Right atrium auricular region (tissue), 2 donors: Measurements from ENCODE around the gene DENND1A. TPM values are rescaled to one million over a fixed set of nuclear protein-coding genes. Genes with fewer than 3 reads are reported as not detected.

Source experiments
- DNase-seq: peaks from one replicate; pipeline ENCODE4 v3.0.0-alpha.2; 2019; ENCODE audit warnings: low spot score
- H3K27ac ChIP-seq, 2 donors: fragments of 200-600 bp; sonication (generic); 1 replicate in 1 of 2; 2 replicates in 1 of 2; pipeline ENCODE4 v1.5.1; 2016 to 2019
- H3K27me3 ChIP-seq, 2 donors: fragments of 200-600 bp; sonication (generic); one replicate each; pipeline versions ENCODE4 v1.5.1 to v1.6.0; 2017 to 2019
- H3K36me3 ChIP-seq: fragments of 200-600 bp; sonication (generic); one replicate; pipeline ENCODE4 v1.5.1; 2016
- H3K4me1 ChIP-seq, 2 donors: fragments of 200-600 bp; sonication (generic); one replicate each; pipeline versions ENCODE4 v1.5.1 to v1.6.0; 2017 to 2019
- H3K4me3 ChIP-seq, 2 donors: fragments of 200-600 bp; sonication (generic); 1 replicate in 1 of 2; 2 replicates in 1 of 2; pipeline ENCODE4 v1.5.1; 2017 to 2019; ENCODE audit warnings: mild to moderate bottlenecking in 1 of 2, moderate library complexity in 1 of 2
- H3K9me3 ChIP-seq, 2 donors: fragments of 200-600 bp; sonication (generic); one replicate each; pipeline ENCODE4 v1.5.1; 2019
- total RNA-seq, 2 donors: library from RNA; depleted of rRNA; stranded (reverse); fragments of >200 nt; gene quantifications; one replicate each; pipeline ENCODE4 v1.1.0, GENCODE V29; 2016
- TF ChIP-seq, protein P1 (sequence below), 2 donors: fragments of 200-600 bp; sonication (generic); IDR thresholded peaks; one replicate each; pipeline ENCODE4 v1.5.1; 2019; ENCODE audit warnings: antibody characterized with exemption in 2 of 2

Gene DENND1A
- total RNA-seq, 2 donors from 2014 or later: 14.9 to 23.6 TPM

DNA sequence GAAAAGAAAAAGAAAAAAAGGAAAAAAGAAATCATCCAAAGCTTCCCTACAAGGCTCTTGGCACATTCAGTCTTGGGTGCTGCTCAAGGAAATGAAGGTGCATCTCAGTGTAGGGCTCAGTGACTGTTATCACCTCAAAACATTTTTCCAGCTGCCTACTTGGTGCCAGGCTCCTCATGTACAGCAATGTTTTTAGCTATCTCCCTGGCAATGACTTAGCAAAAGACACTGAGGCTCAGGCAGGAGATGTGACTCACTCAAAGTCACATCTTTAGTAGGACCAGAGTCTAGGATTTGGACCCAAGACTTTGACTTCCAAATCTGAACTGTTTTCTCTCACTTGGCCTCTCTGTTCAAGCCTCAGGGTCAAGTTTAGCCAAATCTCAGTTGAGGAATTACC, 309.7 kb downstream of the DENND1A start:
- Histone ChIP-seq H3K4me3 (no peak overlapping the region), H3K9me3 (no peaks in the 10 kb centered on the region), H3K27ac (no peak overlapping the region), H3K36me3 (no peaks in the 10 kb centered on the region), H3K4me1 (no peaks in the 10 kb centered on the region), H3K27me3 (no peaks in the 10 kb centered on the region)
- TF ChIP-seq, protein P1, sequence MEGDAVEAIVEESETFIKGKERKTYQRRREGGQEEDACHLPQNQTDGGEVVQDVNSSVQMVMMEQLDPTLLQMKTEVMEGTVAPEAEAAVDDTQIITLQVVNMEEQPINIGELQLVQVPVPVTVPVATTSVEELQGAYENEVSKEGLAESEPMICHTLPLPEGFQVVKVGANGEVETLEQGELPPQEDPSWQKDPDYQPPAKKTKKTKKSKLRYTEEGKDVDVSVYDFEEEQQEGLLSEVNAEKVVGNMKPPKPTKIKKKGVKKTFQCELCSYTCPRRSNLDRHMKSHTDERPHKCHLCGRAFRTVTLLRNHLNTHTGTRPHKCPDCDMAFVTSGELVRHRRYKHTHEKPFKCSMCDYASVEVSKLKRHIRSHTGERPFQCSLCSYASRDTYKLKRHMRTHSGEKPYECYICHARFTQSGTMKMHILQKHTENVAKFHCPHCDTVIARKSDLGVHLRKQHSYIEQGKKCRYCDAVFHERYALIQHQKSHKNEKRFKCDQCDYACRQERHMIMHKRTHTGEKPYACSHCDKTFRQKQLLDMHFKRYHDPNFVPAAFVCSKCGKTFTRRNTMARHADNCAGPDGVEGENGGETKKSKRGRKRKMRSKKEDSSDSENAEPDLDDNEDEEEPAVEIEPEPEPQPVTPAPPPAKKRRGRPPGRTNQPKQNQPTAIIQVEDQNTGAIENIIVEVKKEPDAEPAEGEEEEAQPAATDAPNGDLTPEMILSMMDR (IDR thresholded peaks at IDR 0.05): no peak
- DNase-seq: no peak

DNA sequence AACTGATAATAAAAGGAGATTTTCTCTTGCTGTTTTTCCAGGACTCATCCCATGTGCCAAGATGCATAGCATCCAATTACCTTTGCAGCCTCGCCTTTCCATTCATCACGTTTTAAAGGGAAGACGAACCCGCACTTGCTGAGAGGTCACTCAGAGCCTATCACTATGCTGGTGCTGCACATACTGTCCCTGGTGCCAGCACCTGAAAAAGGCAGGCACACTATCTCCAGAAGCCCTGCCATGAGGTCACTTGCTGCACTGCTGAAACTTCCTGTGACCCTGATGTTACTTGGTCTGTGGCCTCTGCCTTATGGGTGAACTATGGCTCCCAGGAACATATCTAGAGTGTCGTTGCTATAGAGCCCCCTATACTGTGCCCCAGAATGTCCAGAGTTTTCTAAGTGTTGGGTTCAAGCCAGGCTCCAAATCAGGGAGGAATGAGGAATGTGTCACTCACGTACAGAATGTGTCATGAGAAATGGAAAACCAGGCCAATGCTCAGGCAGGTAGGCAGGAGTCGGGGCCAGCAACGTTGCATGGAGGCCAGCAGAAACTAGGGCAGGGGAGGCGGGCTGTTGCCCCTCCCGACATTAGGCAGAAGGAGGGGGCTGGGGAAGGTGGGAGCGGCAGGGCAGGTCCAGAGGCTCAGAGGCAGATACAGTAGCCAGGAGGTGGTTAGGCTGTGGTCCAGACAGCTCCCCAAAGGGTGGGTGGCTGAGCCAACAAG, 311.8 kb downstream of the DENND1A start:
- Histone ChIP-seq H3K9me3 (no peaks in the 10 kb centered on the region), H3K4me3 (no peak overlapping the region), H3K27ac (no peak overlapping the region), H3K4me1 (no peaks in the 10 kb centered on the region), H3K36me3 (no peaks in the 10 kb centered on the region), H3K27me3 (no peaks in the 10 kb centered on the region)
- TF ChIP-seq, protein P1 (IDR thresholded peaks at IDR 0.05): no peak
- no peak for DNase-seq

DNA sequence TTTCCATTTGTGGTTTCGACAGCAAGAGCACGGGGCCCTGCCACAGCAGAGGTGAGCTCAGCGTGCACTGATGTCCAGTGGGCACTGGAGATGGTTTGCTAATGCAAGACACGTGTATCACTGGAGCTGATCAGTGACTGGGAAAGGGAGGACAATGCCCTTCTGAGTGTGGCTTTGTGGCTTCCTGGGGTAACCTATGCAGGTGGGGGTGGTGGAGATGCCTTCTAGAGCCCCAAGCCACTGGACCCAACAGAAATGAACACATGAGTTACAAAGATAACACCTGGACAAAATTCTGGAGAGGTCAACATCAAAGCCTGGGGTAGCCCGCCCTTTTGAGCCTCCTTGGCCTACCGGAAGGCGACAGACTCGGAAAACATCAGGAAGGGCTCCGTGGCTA, 312.6 kb downstream of the DENND1A start:
- H3K4me3 ChIP-seq: no peak overlapping the region
- TF ChIP-seq, protein P1 (IDR thresholded peaks at IDR 0.05): no peak
- H3K27me3 ChIP-seq: no peaks in the 10 kb centered on the region
- H3K27ac ChIP-seq: no peak overlapping the region
- H3K9me3 ChIP-seq: no peaks in the 10 kb centered on the region
- H3K4me1 ChIP-seq: no peaks in the 10 kb centered on the region
- no peak for DNase-seq
- H3K36me3 ChIP-seq: no peaks in the 10 kb centered on the region

DNA sequence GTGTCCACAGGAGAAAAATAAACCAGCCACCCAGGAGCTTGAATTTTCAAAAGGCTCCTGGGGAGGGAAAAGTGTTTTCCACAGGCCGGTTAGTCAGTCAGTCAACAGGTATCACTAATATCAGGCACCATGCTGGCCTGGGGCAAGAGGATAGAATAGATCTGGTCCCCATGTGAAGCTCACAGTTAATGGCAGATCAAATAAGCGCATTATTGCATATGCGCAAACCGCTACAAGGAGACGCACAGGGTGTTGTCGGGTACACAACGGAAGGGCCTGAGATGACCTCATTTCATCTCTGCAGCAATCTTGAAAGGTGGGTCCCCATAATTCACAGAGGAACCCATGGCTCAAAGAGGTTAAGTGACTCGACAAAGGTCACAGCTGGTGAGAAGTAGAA, 313.2 kb downstream of the DENND1A start:
- H3K27ac ChIP-seq: no peak overlapping the region
- no peaks in the 10 kb centered on the region for H3K9me3 ChIP-seq
- no peaks in the 10 kb centered on the region for H3K4me1 ChIP-seq
- TF ChIP-seq, protein P1 (IDR thresholded peaks at IDR 0.05): no peak
- H3K27me3 ChIP-seq: no peaks in the 10 kb centered on the region
- DNase-seq: no peak
- no peaks in the 10 kb centered on the region for H3K36me3 ChIP-seq
- no peak overlapping the region for H3K4me3 ChIP-seq

DNA sequence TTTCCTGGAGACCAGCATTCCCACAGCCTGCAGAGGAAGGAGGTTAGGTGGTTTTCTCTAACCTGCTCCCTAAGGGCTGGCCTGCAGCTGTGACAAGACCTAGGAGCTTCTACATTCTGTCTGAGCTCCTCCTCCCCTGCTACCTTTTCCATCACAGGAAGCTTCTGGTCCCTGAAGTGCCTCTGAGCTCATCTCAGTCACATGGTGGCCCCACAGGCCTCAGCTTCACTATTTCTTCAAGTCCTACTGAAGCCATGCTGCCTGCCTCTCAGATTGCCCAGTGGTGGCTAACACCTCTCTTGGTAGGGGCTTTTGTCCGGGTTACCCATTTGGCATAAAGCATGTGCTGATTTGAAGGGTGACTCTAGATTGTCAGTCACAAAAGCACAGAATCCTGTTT, 314.5 kb downstream of the DENND1A start:
- Histone ChIP-seq H3K27me3 (no peaks in the 10 kb centered on the region), H3K4me3 (no peak overlapping the region), H3K9me3 (no peaks in the 10 kb centered on the region), H3K27ac (no peak overlapping the region), H3K4me1 (no peaks in the 10 kb centered on the region), H3K36me3 (no peaks in the 10 kb centered on the region)
- TF ChIP-seq, protein P1 (IDR thresholded peaks at IDR 0.05): no peak
- no peak for DNase-seq
